HCT116 (cell line): ENCODE results near the gene PRRX2. TPM values are rescaled to one million over a fixed set of nuclear protein-coding genes. Genes with fewer than 3 reads are reported as not detected.

ENCODE experiments used
- ATAC-seq: fragments of 200-7000 bp; cut with Tn5 transposase; 2 replicates; pipeline ENCODE4 v1.9.1; 2020; ENCODE audit warnings: mild to moderate bottlenecking, moderate library complexity
- BruUV-seq: library from RNA; stranded (reverse); fragments of 400-500 nt; replicated peaks from 2 replicates; lab custom pipeline; 2021; lab: Mats Ljungman, UMichigan
- CTCF ChIA-PET: fragments of 300-600 bp; sonication (Branson Sonifier 250); formaldehyde crosslinking; loops from one replicate; lab custom pipeline; 2021; ENCODE audit warnings: antibody characterized with exemption; lab: Charles Lee
- POLR2A ChIA-PET: fragments of 300-600, 350-600 bp; sonication (Branson Sonifier 250); formaldehyde crosslinking; loops from one replicate; lab custom pipeline; 2021; ENCODE audit warnings: antibody characterized with exemption; lab: Charles Lee
- RAD21 ChIA-PET, 2 experiments: fragments of 300-600 bp; sonication (Branson Sonifier 250); formaldehyde crosslinking; loops; one replicate each; lab custom pipeline; 2023; ENCODE audit warnings: low total read pairs in 2 of 2; ENCODE audit not compliant: uncharacterized antibody in 2 of 2, unreplicated experiment in 2 of 2, low non-redundant PET in 1 of 2; lab: Charles Lee
- DNase-seq: peaks from one replicate; pipeline ENCODE4 v3.0.0-alpha.2; 2010; ENCODE audit warnings: low read depth, low spot score
- H2AFZ ChIP-seq: fragments of 200-600 bp; shearing (Covaris generic), sonication (generic); 2 replicates; pipeline ENCODE4 v1.6.1; 2017; ENCODE audit warnings: low read depth, mixed run types, mixed read lengths, antibody characterized with exemption, low read length; ENCODE audit not compliant: poor library complexity, severe bottlenecking
- H3K27ac ChIP-seq: 2 replicates; pipeline ENCODE4 v1.5.1; 2012; ENCODE audit warnings: low read depth, low read length
- H3K27me3 ChIP-seq: fragments of 200-600 bp; sonication (generic); 2 replicates; pipeline ENCODE4 v1.6.1; 2016; ENCODE audit warnings: mixed run types, low read length, mixed read lengths; ENCODE audit not compliant: insufficient read depth
- H3K36me3 ChIP-seq, 2 experiments: fragments of 200-500 bp in 1 of 2; fragments of 200-600 bp in 1 of 2; sonication (Bioruptor generic) in 1 of 2; sonication (generic) in 1 of 2; 2 replicates each; pipeline versions ENCODE4 v1.5.1 to v1.6.1; 2014 to 2016; ENCODE audit warnings: low read length in 2 of 2, inconsistent platforms in 1 of 2, mixed read lengths in 1 of 2, mixed run types in 1 of 2; ENCODE audit not compliant: insufficient read depth in 2 of 2, control insufficient read depth in 1 of 2
- H3K4me1 ChIP-seq, 2 experiments: fragments of 200-600 bp in 1 of 2; sonication (generic) in 1 of 2; 2 replicates each; pipeline versions ENCODE4 v1.5.1 to v1.6.1; 2012 to 2017; ENCODE audit warnings: low read length in 2 of 2, inconsistent platforms in 1 of 2, mild to moderate bottlenecking in 1 of 2, mixed read lengths in 1 of 2, mixed run types in 1 of 2, moderate library complexity in 1 of 2; ENCODE audit not compliant: insufficient read depth in 2 of 2, control insufficient read depth in 1 of 2
- H3K4me2 ChIP-seq: fragments of 200-600 bp; sonication (generic); 2 replicates; pipeline ENCODE4 v1.6.1; 2017; ENCODE audit warnings: mixed run types, low read length, mixed read lengths
- H3K4me3 ChIP-seq, 2 experiments: fragments of 200-600 bp in 1 of 2; sonication (generic) in 1 of 2; replicated peaks in 1 of 2; 2 replicates each; pipeline ENCODE4 v1.5.1; 2011 to 2016; ENCODE audit warnings: low read length in 2 of 2, control low read depth in 1 of 2, low read depth in 1 of 2, mild to moderate bottlenecking in 1 of 2, mixed read lengths in 1 of 2, mixed run types in 1 of 2
- H3K79me2 ChIP-seq: fragments of 200-600 bp; sonication (generic); 2 replicates; pipeline ENCODE4 v1.6.1; 2017; ENCODE audit warnings: mild to moderate bottlenecking, mixed run types, low read length, moderate library complexity, mixed read lengths; ENCODE audit not compliant: insufficient read depth
- H3K9ac ChIP-seq: fragments of 200-600 bp; sonication (generic); 2 replicates; pipeline ENCODE4 v1.6.1; 2016; ENCODE audit warnings: low read length, mixed read lengths
- H3K9me2 ChIP-seq: fragments of 200-600 bp; sonication (generic), shearing (Covaris generic); 2 replicates; pipeline ENCODE4 v1.6.1; 2017; ENCODE audit warnings: mixed run types, mild to moderate bottlenecking, moderate library complexity; ENCODE audit not compliant: insufficient read depth
- H3K9me3 ChIP-seq, 2 experiments: fragments of 200-500 bp in 1 of 2; fragments of 200-600 bp in 1 of 2; sonication (Bioruptor generic) in 1 of 2; sonication (generic) in 1 of 2; 2 replicates each; pipeline ENCODE4 v1.6.1; 2014 to 2017; ENCODE audit warnings: low read length in 2 of 2, mixed read lengths in 2 of 2, inconsistent platforms in 1 of 2, low read depth in 1 of 2, mild to moderate bottlenecking in 1 of 2, mixed run types in 1 of 2, moderate library complexity in 1 of 2; ENCODE audit not compliant: control insufficient read depth in 1 of 2, insufficient read depth in 1 of 2
- H4K20me1 ChIP-seq: fragments of 200-600 bp; sonication (generic), shearing (Covaris generic); 2 replicates; pipeline ENCODE4 v1.6.1; 2017; ENCODE audit warnings: mixed run types, mild to moderate bottlenecking, moderate library complexity; ENCODE audit not compliant: insufficient read depth
- CBX3 ChIP-seq: IDR thresholded peaks from 2 replicates; pipeline ENCODE4 v1.6.1; 2012; ENCODE audit warnings: low read depth
- CEBPB ChIP-seq: IDR thresholded peaks from 2 replicates; pipeline ENCODE4 v1.6.1; 2012; ENCODE audit warnings: low read depth
- ELF1 ChIP-seq: IDR thresholded peaks from 2 replicates; pipeline ENCODE4 v1.6.1; 2012; ENCODE audit warnings: low read depth, borderline replicate concordance
- FOSL1 ChIP-seq: IDR thresholded peaks from 2 replicates; pipeline ENCODE4 v1.6.1; 2012; ENCODE audit warnings: low read depth
- POLR2A ChIP-seq: IDR thresholded peaks from 2 replicates; pipeline ENCODE4 v1.7.0; 2011; ENCODE audit warnings: borderline replicate concordance; ENCODE audit not compliant: insufficient read depth, insufficient read length; ENCODE audit errors: extremely low read depth
- POLR2AphosphoS5 ChIP-seq: IDR thresholded peaks from 2 replicates; pipeline ENCODE4 v1.6.1; 2011; ENCODE audit warnings: mild to moderate bottlenecking, low read depth, low read length, moderate library complexity
- RAD21 ChIP-seq: IDR thresholded peaks from 2 replicates; pipeline ENCODE4 v1.6.1; 2012; ENCODE audit warnings: low read depth, mild to moderate bottlenecking
- REST ChIP-seq: IDR thresholded peaks from 2 replicates; pipeline ENCODE4 v1.6.1; 2012; ENCODE audit warnings: low read depth
- SIN3A ChIP-seq: IDR thresholded peaks from 2 replicates; pipeline ENCODE4 v1.6.1; 2012; ENCODE audit warnings: low read depth
- SP1 ChIP-seq: IDR thresholded peaks from 2 replicates; pipeline ENCODE4 v1.6.1; 2012; ENCODE audit warnings: low read depth
- SRF ChIP-seq: IDR thresholded peaks from 2 replicates; pipeline ENCODE4 v1.6.1; 2012; ENCODE audit warnings: low read depth
- TCF7L2 ChIP-seq: IDR thresholded peaks from 2 replicates; pipeline ENCODE4 v1.7.0; 2011; ENCODE audit warnings: borderline replicate concordance, inconsistent platforms; ENCODE audit not compliant: insufficient read depth, insufficient read length; ENCODE audit errors: extremely low read depth
- YY1 ChIP-seq: IDR thresholded peaks from 2 replicates; pipeline ENCODE4 v1.6.1; 2011; ENCODE audit warnings: low read length, low read depth, moderate library complexity, mild to moderate bottlenecking; ENCODE audit not compliant: insufficient replicate concordance; ENCODE audit errors: extremely low read depth
- ZBTB33 ChIP-seq: IDR thresholded peaks from 2 replicates; pipeline ENCODE4 v1.6.1; 2011; ENCODE audit warnings: mild to moderate bottlenecking, low read length, moderate library complexity; ENCODE audit not compliant: insufficient replicate concordance; ENCODE audit errors: extremely low read depth
- ZFX ChIP-seq: fragments of 450-650 bp; IDR thresholded peaks from 2 replicates; pipeline ENCODE4 v1.6.1; 2017
- ZNF274 ChIP-seq: fragments of 200-500 bp; sonication (Bioruptor generic); IDR thresholded peaks from 2 replicates; pipeline ENCODE4 v1.6.1; 2014; ENCODE audit warnings: mild to moderate bottlenecking, low read depth, low read length, inconsistent platforms
- intact Hi-C: fragments of 100-400 bp; cut with micrococcal nuclease; formaldehyde crosslinking; loops from 2 replicates; pipeline ENCODE4 v1.10.0; 2022
- total RNA-seq: library from RNA; stranded (reverse); gene quantifications from one replicate; pipeline ENCODE4 v1.2.1, GENCODE V29; 2021; ENCODE audit not compliant: unreplicated experiment
- TF ChIP-seq, protein P1 (sequence below), 3 experiments: fragments of 200-600 bp in 1 of 3; sonication (generic) in 1 of 3; IDR thresholded peaks in 2 of 3; conservative IDR thresholded peaks in 1 of 3; 2 replicates each; pipeline ENCODE4 v1.5.1; 2012 to 2017; ENCODE audit warnings: low read depth in 2 of 3, low read length in 2 of 3, antibody characterized with exemption in 1 of 3, borderline replicate concordance in 1 of 3, control low read depth in 1 of 3, mild to moderate bottlenecking in 1 of 3, mixed read lengths in 1 of 3, mixed run types in 1 of 3, moderate library complexity in 1 of 3; ENCODE audit not compliant: insufficient read depth in 1 of 3
- TF ChIP-seq, protein P2 (sequence below): IDR thresholded peaks from 2 replicates; pipeline ENCODE4 v1.6.1; 2012

Gene PRRX2
- total RNA-seq, 1 experiment from 2014 or later = 25.5 TPM

DNA sequence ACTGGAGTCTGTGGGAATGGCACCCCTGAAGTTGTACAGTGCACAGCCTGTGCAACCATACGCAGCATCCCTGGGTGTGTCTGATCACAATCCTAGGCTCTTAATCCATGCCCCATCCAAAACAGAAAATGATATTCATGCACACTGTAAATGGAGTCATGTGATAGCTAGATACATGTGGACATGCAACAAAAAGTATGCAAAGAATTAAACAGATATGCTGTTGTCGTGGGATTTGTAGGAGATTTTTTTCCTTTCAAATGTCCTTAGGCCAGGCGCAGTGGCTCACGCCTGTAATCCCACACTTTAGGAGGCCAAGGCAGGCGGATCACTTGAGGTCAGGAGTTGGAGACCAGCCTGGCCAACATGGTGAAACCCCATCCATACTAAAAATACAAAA is 36.1 kb downstream of the PRRX2 start:
- intact Hi-C loops = no loop called here
- Histone ChIP-seq H3K9me2 (no peaks in the 10 kb centered on the region), H3K36me3 (no peaks in the 10 kb centered on the region), H3K4me3 (no peak overlapping the region), H2AFZ (no peak overlapping the region), H3K4me2 (no peak overlapping the region), H3K79me2 (0 out of 2 replicates have a peak, but pooled peaks cover 3% of the 10 kb centered on the region), H3K27me3 (no peaks in the 10 kb centered on the region), H3K9me3 (no peaks in the 10 kb centered on the region), H3K27ac (no peak overlapping the region), H3K4me1 (peaks cover 11 to 18% of the 10 kb centered on the region in 2 experiments; a peak in 3 of 4 replicates), H4K20me1 (no peaks in the 10 kb centered on the region), H3K9ac (no peak overlapping the region)
- BruUV-seq = no TSS peak
- TF ChIP-seq, protein P1, sequence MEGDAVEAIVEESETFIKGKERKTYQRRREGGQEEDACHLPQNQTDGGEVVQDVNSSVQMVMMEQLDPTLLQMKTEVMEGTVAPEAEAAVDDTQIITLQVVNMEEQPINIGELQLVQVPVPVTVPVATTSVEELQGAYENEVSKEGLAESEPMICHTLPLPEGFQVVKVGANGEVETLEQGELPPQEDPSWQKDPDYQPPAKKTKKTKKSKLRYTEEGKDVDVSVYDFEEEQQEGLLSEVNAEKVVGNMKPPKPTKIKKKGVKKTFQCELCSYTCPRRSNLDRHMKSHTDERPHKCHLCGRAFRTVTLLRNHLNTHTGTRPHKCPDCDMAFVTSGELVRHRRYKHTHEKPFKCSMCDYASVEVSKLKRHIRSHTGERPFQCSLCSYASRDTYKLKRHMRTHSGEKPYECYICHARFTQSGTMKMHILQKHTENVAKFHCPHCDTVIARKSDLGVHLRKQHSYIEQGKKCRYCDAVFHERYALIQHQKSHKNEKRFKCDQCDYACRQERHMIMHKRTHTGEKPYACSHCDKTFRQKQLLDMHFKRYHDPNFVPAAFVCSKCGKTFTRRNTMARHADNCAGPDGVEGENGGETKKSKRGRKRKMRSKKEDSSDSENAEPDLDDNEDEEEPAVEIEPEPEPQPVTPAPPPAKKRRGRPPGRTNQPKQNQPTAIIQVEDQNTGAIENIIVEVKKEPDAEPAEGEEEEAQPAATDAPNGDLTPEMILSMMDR (IDR thresholded peaks at IDR 0.05 in 2 of 3, conservative IDR thresholded peaks at IDR 0.05 in 1 of 3; ENCODE audit: borderline replicate concordance in 1 of 3, insufficient read depth in 1 of 3, low read depth in 2 of 3, low read length in 2 of 3) = no peak
- TF ChIP-seq, protein P2, sequence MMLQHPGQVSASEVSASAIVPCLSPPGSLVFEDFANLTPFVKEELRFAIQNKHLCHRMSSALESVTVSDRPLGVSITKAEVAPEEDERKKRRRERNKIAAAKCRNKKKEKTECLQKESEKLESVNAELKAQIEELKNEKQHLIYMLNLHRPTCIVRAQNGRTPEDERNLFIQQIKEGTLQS = no peak
- TF ChIP-seq ELF1 (no peak), YY1 (no peak), POLR2AphosphoS5 (no peak), ZBTB33 (no peak), CEBPB (no peak), ZNF274 (no peak), ZFX (no peak), SIN3A (no peak), CBX3 (no peak), RAD21 (no peak), REST (no peak), FOSL1 (no peak), SP1 (no peak), SRF (no peak), POLR2A (no peak), TCF7L2 (no peak)
- CTCF ChIA-PET = no interaction called here
- DNase-seq (no peak), ATAC-seq (no peak)
- POLR2A ChIA-PET = no interaction called here
- RAD21 ChIA-PET = no interaction called here
